Right atrium auricular region (tissue), 2 donors: Measurements from ENCODE around the gene MYORG. TPM values are rescaled to one million over a fixed set of nuclear protein-coding genes. Genes with fewer than 3 reads are reported as not detected.

Source experiments
- DNase-seq: peaks from one replicate; pipeline ENCODE4 v3.0.0-alpha.2; 2019; ENCODE audit warnings: low spot score
- H3K27ac ChIP-seq, 2 donors: fragments of 200-600 bp; sonication (generic); 1 replicate in 1 of 2; 2 replicates in 1 of 2; pipeline ENCODE4 v1.5.1; 2016 to 2019
- H3K27me3 ChIP-seq, 2 donors: fragments of 200-600 bp; sonication (generic); one replicate each; pipeline versions ENCODE4 v1.5.1 to v1.6.0; 2017 to 2019
- H3K36me3 ChIP-seq: fragments of 200-600 bp; sonication (generic); one replicate; pipeline ENCODE4 v1.5.1; 2016
- H3K4me1 ChIP-seq, 2 donors: fragments of 200-600 bp; sonication (generic); one replicate each; pipeline versions ENCODE4 v1.5.1 to v1.6.0; 2017 to 2019
- H3K4me3 ChIP-seq, 2 donors: fragments of 200-600 bp; sonication (generic); 1 replicate in 1 of 2; 2 replicates in 1 of 2; pipeline ENCODE4 v1.5.1; 2017 to 2019; ENCODE audit warnings: mild to moderate bottlenecking in 1 of 2, moderate library complexity in 1 of 2
- H3K9me3 ChIP-seq, 2 donors: fragments of 200-600 bp; sonication (generic); one replicate each; pipeline ENCODE4 v1.5.1; 2019
- total RNA-seq, 2 donors: library from RNA; depleted of rRNA; stranded (reverse); fragments of >200 nt; gene quantifications; one replicate each; pipeline ENCODE4 v1.1.0, GENCODE V29; 2016
- TF ChIP-seq, protein P1 (sequence below), 2 donors: fragments of 200-600 bp; sonication (generic); IDR thresholded peaks; one replicate each; pipeline ENCODE4 v1.5.1; 2019; ENCODE audit warnings: antibody characterized with exemption in 2 of 2

Gene MYORG
- total RNA-seq, 2 donors from 2014 or later, result 5.4 to 7.4 TPM

DNA sequence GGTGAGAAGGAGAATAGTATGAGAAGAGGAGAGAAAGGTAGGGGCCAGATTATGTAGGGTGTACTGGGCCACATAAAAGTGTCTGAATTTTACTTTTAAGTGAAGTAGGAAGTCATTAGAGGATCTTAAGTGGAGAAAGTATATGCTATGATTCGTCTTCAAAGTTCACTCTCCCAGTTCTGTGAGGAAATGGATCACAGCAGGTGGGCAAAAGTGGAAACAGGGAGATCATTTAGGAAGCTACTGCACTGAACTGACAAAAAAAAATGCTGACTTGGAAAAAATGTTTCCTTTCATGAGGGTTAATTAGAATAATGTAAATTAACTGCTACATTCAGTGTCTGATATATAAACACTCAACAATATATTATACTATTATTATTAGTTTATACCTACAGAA, 50.0 kb downstream of the MYORG start:
- Histone ChIP-seq H3K27ac (no peak overlapping the region), H3K4me1 (peaks cover 0 to 20% of the 10 kb centered on the region in 2 donors), H3K9me3 (no peaks in the 10 kb centered on the region), H3K36me3 (no peaks in the 10 kb centered on the region), H3K4me3 (no peak overlapping the region), H3K27me3 (no peaks in the 10 kb centered on the region)
- DNase-seq, result no peak
- TF ChIP-seq, protein P1, sequence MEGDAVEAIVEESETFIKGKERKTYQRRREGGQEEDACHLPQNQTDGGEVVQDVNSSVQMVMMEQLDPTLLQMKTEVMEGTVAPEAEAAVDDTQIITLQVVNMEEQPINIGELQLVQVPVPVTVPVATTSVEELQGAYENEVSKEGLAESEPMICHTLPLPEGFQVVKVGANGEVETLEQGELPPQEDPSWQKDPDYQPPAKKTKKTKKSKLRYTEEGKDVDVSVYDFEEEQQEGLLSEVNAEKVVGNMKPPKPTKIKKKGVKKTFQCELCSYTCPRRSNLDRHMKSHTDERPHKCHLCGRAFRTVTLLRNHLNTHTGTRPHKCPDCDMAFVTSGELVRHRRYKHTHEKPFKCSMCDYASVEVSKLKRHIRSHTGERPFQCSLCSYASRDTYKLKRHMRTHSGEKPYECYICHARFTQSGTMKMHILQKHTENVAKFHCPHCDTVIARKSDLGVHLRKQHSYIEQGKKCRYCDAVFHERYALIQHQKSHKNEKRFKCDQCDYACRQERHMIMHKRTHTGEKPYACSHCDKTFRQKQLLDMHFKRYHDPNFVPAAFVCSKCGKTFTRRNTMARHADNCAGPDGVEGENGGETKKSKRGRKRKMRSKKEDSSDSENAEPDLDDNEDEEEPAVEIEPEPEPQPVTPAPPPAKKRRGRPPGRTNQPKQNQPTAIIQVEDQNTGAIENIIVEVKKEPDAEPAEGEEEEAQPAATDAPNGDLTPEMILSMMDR (IDR thresholded peaks at IDR 0.05), result no peak

DNA sequence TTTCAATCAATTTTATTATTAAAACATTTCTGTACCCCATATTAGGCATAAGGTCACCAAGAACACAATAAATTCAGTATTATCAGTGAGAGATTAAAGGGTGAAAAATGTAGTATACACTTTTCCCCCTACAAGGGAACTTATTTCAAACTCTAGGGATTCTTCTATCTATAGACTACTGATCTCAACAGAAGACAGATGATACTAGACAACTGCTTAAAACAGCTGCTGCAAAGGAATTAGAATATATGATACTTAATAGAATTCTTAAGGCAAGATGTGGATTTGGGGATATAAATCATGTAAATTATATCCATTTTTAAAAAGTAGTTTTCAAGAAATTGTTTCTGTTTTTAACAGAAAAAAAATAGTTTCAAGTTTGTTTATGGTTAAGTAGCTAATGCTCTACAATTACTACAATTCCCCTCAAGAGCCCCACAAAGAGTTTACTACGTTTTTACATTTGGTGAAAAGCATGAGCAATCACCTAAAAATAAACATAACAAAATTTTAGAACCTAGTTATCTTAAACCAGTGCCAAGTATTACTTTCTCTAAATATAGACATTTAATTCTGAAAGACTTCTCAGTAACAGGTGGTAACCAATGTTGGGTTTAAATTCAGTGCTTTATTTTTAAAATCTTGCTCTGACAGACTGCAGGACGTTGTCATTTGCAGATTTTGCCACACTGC, 53.7 kb downstream of the MYORG start:
- Histone ChIP-seq H3K4me3 (no peak overlapping the region), H3K27me3 (no peaks in the 10 kb centered on the region), H3K9me3 (no peaks in the 10 kb centered on the region), H3K36me3 (no peaks in the 10 kb centered on the region), H3K27ac (no peak overlapping the region), H3K4me1 (no peaks in the 10 kb centered on the region)
- TF ChIP-seq, protein P1 (IDR thresholded peaks at IDR 0.05), result no peak
- no peak for DNase-seq

DNA sequence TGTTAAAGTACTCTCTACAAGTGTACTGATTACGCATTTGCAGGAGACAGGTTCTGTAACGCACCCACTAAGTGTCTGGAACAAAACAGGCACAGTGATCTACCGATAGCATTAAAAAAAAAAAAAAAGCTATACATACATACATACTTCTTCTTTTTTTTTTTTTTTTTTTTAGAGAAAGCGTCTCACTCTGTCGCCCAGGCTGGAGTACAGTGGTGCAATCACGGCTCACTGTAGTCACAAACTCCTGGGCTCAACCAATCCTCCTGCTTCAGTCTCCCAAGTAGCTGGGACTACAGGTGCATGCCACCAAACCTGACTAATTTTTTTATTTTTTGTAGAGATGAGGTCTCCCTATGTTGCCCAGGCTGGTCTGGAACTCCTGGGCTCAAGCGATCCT, 55.2 kb downstream of the MYORG start:
- no peak overlapping the region for H3K27ac ChIP-seq
- no peaks in the 10 kb centered on the region for H3K4me1 ChIP-seq
- H3K9me3 ChIP-seq, result no peaks in the 10 kb centered on the region
- TF ChIP-seq, protein P1 (IDR thresholded peaks at IDR 0.05), result no peak
- H3K4me3 ChIP-seq, result no peak overlapping the region
- no peak for DNase-seq
- no peaks in the 10 kb centered on the region for H3K27me3 ChIP-seq
- no peaks in the 10 kb centered on the region for H3K36me3 ChIP-seq

DNA sequence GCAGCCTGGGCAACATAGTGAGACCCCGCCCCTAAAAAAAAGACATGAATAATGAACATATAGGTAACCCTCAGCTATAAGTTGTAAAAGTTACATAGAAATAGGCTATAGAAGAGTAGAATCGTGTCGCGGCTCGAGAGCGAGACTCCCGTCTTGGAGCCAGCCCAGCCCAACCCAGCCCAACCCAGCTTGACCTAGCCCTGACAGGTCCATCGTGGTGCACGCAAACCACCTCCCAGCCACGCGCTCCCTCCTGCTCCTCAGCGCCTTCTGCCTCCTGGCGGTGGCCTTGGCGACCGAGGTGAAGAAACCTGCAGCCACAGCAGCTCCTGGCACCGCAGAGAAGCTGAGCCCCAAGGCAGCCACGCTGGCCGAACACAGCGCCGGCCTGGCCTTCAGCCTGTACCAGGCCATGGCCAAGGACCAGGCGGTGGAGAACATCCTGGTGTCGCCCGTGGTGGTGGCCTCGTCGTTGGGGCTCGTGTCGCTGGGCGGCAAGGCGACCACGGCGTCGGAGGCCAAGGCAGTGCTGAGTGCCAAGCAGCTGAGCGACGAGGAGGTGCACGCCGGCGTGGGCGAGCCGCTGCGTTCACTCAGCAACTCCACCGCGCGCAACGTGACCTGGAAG, 58.4 kb downstream of the MYORG start:
- no peak for DNase-seq
- TF ChIP-seq, protein P1 (IDR thresholded peaks at IDR 0.05), result no peak

DNA sequence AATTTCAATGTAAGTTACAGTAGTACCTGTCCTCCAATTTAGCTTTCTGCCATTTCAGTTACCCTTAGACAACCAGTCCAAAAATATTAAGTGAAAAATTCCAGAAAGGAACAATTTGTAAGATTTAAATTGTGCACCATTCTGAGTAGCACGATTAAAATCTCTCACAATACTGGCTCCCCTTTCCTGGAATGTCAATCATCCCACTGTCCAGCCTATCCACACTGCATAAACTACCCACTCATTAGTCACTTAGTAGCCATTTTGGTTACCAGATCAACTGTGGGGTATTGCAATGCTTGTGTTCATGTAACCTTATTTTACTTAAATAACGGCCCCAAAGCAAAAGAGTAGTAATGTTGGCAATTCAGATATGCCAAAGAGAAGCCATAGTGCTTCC, 59.3 kb downstream of the MYORG start:
- TF ChIP-seq, protein P1 (IDR thresholded peaks at IDR 0.05), result no peak
- no peaks in the 10 kb centered on the region for H3K36me3 ChIP-seq
- H3K27ac ChIP-seq, result no peak overlapping the region
- DNase-seq, result no peak
- H3K4me3 ChIP-seq, result no peak overlapping the region
- no peaks in the 10 kb centered on the region for H3K4me1 ChIP-seq
- H3K9me3 ChIP-seq, result no peaks in the 10 kb centered on the region
- no peaks in the 10 kb centered on the region for H3K27me3 ChIP-seq

More for the DNA sequence above, 58.4 kb downstream of the MYORG start:
- Histone ChIP-seq H3K4me3 (no peak overlapping the region), H3K4me1 (no peaks in the 10 kb centered on the region), H3K9me3 (no peaks in the 10 kb centered on the region), H3K27ac (no peak overlapping the region), H3K36me3 (no peaks in the 10 kb centered on the region), H3K27me3 (no peaks in the 10 kb centered on the region)

Other genes with a start within 250 kb of the MYORG start
- 10 to 100 TPM; 39.4 to 46.4 TPM for gene UBAP1, start 197.9 kb downstream of the MYORG start, total RNA-seq
- gene KIF24, start 47.6 kb downstream of the MYORG start, total RNA-seq, result under 1 TPM; 0.43 to 0.52 TPM
- 10 to 100 TPM; 17.6 to 25.3 TPM for gene NUDT2, start 47.3 kb downstream of the MYORG start, total RNA-seq
- 10 to 100 TPM; 10.5 to 19.9 TPM for gene FAM219A, start 81.7 kb upstream of the MYORG start, total RNA-seq
- gene DNAI1, start 81.9 kb upstream of the MYORG start, total RNA-seq, result not detected
- gene ENHO, start 146.1 kb upstream of the MYORG start, total RNA-seq, result under 1 TPM in 1 of 2 donors, not detected in 1; 0.75 TPM
- 10 to 100 TPM in 1 of 2 donors, 1 to 10 TPM in 1; 6.6 to 23.3 TPM for gene CNTFR, start 212.8 kb upstream of the MYORG start, total RNA-seq
- gene RPP25L, start 235.2 kb upstream of the MYORG start, total RNA-seq, result 10 to 100 TPM; 29.9 to 49.2 TPM
- 100 to 1,000 TPM in 1 of 2 donors, 10 to 100 TPM in 1; 59.1 to 154 TPM for gene DCTN3, start 243.6 kb upstream of the MYORG start, total RNA-seq